Stomach smooth muscle (tissue), 2 donors: ENCODE results near the gene TAF11.

ENCODE experiments used
- H3K27ac ChIP-seq: one replicate; pipeline ENCODE4 v1.7.0; 2013; ENCODE audit warnings: mild to moderate bottlenecking, low read length, inconsistent platforms
- H3K27me3 ChIP-seq, 2 donors: one replicate each; pipeline ENCODE4 v1.7.0; 2013; ENCODE audit warnings: low read length in 2 of 2; ENCODE audit not compliant: insufficient read depth in 2 of 2, control insufficient read depth in 1 of 2
- H3K36me3 ChIP-seq, 2 donors: one replicate each; pipeline ENCODE4 v1.7.0; 2013; ENCODE audit warnings: low read length in 2 of 2; ENCODE audit not compliant: control insufficient read depth in 2 of 2, insufficient read depth in 2 of 2
- H3K4me1 ChIP-seq: one replicate; pipeline ENCODE4 v1.7.0; 2013; ENCODE audit warnings: low read length; ENCODE audit not compliant: control insufficient read depth, insufficient read depth
- H3K4me3 ChIP-seq, 2 donors: one replicate each; pipeline ENCODE4 v1.7.0; 2013; ENCODE audit warnings: low read length in 2 of 2
- H3K9ac ChIP-seq, 2 donors: one replicate each; pipeline ENCODE4 v1.7.0; 2013; ENCODE audit warnings: low read length in 2 of 2, mild to moderate bottlenecking in 1 of 2
- H3K9me3 ChIP-seq, 2 donors: one replicate each; pipeline ENCODE4 v1.7.0; 2013; ENCODE audit warnings: low read length in 2 of 2; ENCODE audit not compliant: control insufficient read depth in 2 of 2
- donor health status: healthy.
- donor health status: Pancreatic carcinoma.

Gene TAF11

GRCh38 chr6:34836451-34836850, 51.4 kb downstream of the TAF11 start:
- no peaks in the 10 kb centered on the region for H3K4me1 ChIP-seq
- H3K27me3 ChIP-seq: no peaks in the 10 kb centered on the region
- no peak overlapping the region for H3K27ac ChIP-seq
- peaks cover 18 to 22% of the 10 kb centered on the region in 2 donors for H3K36me3 ChIP-seq
- no peak overlapping the region for H3K4me3 ChIP-seq
- no peak overlapping the region for H3K9ac ChIP-seq
- no peaks in the 10 kb centered on the region for H3K9me3 ChIP-seq

DNA sequence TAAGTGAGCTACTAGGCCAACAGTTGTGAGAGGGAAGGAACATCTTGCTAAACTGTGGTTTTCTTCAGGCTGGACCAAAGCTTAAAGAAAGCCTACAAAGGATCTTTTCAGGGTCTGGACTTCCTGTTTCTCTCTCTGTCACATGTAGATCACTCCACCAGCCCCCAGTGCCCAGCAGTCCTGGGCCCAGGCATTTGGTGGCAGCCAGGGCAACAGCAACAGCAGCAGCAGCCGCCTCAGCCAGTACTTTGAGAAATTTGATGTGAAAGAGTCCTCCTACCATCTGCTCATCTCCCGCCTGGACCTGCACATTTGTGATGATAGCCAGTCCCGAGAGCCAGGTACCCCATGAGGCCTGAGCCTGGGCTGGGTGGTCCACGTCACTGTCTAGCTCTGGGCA, 51.8 kb downstream of the TAF11 start:
- Histone ChIP-seq H3K27me3 (no peaks in the 10 kb centered on the region), H3K36me3 (peaks cover 18 to 22% of the 10 kb centered on the region in 2 donors), H3K27ac (no peak overlapping the region), H3K9ac (no peak overlapping the region), H3K9me3 (no peaks in the 10 kb centered on the region), H3K4me3 (no peak overlapping the region), H3K4me1 (no peaks in the 10 kb centered on the region)

DNA sequence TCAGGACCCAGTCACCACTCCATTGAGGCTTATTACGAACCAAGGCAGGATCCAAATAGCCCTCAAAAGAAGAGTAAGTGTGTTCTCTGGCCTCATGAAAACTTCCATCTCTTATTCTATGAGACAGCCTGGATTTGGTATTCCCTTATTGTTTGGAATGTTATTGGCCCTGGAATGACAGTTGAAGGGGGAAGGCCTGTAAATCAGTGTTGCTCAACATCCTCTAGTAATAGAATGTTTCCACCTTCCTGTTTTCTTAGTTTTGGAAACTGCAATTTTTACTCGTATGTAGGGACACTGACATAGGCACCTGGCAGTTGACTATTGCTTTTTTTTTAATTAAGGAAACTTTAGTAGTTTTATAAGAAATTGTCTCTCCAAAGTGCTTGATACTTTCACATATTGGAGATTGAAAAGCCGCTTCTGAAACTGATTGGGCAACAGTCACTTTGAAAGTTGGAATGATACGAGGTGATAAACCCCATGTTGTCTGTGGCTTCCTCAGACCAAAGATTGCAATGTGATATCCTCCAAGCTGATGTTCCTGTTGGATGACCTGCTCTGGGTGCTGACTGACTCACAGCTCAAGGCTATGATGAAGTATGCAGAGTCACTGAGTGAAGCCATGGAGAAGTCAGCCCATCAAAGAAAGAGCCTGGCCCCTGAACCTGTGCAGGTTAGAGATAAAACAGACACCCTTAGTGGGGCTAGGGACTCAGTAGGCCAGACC, 52.9 kb downstream of the TAF11 start:
- no peak overlapping the region for H3K4me3 ChIP-seq
- H3K9me3 ChIP-seq: no peaks in the 10 kb centered on the region
- no peak overlapping the region for H3K9ac ChIP-seq
- H3K36me3 ChIP-seq: peaks cover 21 to 23% of the 10 kb centered on the region in 2 donors
- H3K27ac ChIP-seq: no peak overlapping the region
- no peaks in the 10 kb centered on the region for H3K27me3 ChIP-seq
- H3K4me1 ChIP-seq: no peaks in the 10 kb centered on the region

- H3K27ac ChIP-seq: no peak overlapping the region
- H3K9ac ChIP-seq: no peak overlapping the region
- peaks cover 24% of the 10 kb centered on the region in 2 donors for H3K36me3 ChIP-seq
- H3K9me3 ChIP-seq: no peaks in the 10 kb centered on the region
- H3K27me3 ChIP-seq: no peaks in the 10 kb centered on the region
- H3K4me1 ChIP-seq: no peaks in the 10 kb centered on the region
- H3K4me3 ChIP-seq: no peak overlapping the region
These were observed 54.9 kb downstream of the TAF11 start for GRCh38 chr6:34832942-34833341.

DNA sequence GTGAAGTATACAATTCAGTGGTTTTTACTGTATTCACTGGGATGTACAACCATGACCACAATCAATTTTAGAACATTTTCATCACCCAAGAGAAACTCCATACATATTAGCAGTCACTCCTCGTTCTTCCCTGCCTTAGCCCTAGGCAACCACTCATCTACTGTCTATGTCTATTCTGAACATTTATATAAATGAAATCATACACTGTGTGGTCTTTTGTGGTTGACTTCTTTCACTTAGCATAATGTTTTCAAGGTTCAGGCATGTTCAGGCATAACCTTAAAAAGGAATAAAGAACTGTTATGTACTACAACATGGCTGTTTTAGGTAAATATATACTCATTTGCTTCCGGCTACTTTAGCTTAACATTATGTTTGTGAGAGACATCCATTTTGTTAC, 58.7 kb downstream of the TAF11 start:
- H3K27ac ChIP-seq: no peak overlapping the region
- H3K9ac ChIP-seq: no peak overlapping the region
- H3K27me3 ChIP-seq: no peaks in the 10 kb centered on the region
- no peaks in the 10 kb centered on the region for H3K4me1 ChIP-seq
- H3K9me3 ChIP-seq: no peaks in the 10 kb centered on the region
- no peak overlapping the region for H3K4me3 ChIP-seq
- peaks cover 8 to 9% of the 10 kb centered on the region in 2 donors for H3K36me3 ChIP-seq
